ENCODE measurements around the gene CEP76.

The CEP76 gene

GRCh38 chr18:12750076-12750714, 47.7 kb upstream of the CEP76 start:
- ATAC-seq, result no peak
- TF ChIP-seq OSR1 (CRISPR knock-in tag; IDR thresholded peaks at IDR 0.05) (no peak), PPARA (CRISPR knock-in tag; IDR thresholded peaks at IDR 0.05; ENCODE audit: borderline replicate concordance) (no peak), ZNF565 (CRISPR knock-in tag; conservative IDR thresholded peaks at IDR 0.05; ENCODE audit: low read depth) (no peak), POU6F1 (CRISPR knock-in tag; IDR thresholded peaks at IDR 0.05; ENCODE audit: borderline replicate concordance, low read depth) (no peak), ZNF8 (CRISPR knock-in tag; IDR thresholded peaks at IDR 0.05) (no peak), ISL1 (CRISPR knock-in tag; IDR thresholded peaks at IDR 0.05) (no peak), BACH2 (CRISPR knock-in tag; IDR thresholded peaks at IDR 0.05; ENCODE audit: borderline replicate concordance) (no peak), SNAI2 (CRISPR knock-in tag; IDR thresholded peaks at IDR 0.05) (no peak), ZFP3 (CRISPR knock-in tag; IDR thresholded peaks at IDR 0.05) (no peak), TCF4 (CRISPR knock-in tag; IDR thresholded peaks at IDR 0.05; ENCODE audit: borderline replicate concordance) (no peak), ARNTL (CRISPR knock-in tag; IDR thresholded peaks at IDR 0.05; ENCODE audit: borderline replicate concordance, low read depth) (no peak), RARB (CRISPR knock-in tag; IDR thresholded peaks at IDR 0.05) (no peak), ZNF70 (CRISPR knock-in tag; IDR thresholded peaks at IDR 0.05) (no peak)
- TF ChIP-seq, protein P1, sequence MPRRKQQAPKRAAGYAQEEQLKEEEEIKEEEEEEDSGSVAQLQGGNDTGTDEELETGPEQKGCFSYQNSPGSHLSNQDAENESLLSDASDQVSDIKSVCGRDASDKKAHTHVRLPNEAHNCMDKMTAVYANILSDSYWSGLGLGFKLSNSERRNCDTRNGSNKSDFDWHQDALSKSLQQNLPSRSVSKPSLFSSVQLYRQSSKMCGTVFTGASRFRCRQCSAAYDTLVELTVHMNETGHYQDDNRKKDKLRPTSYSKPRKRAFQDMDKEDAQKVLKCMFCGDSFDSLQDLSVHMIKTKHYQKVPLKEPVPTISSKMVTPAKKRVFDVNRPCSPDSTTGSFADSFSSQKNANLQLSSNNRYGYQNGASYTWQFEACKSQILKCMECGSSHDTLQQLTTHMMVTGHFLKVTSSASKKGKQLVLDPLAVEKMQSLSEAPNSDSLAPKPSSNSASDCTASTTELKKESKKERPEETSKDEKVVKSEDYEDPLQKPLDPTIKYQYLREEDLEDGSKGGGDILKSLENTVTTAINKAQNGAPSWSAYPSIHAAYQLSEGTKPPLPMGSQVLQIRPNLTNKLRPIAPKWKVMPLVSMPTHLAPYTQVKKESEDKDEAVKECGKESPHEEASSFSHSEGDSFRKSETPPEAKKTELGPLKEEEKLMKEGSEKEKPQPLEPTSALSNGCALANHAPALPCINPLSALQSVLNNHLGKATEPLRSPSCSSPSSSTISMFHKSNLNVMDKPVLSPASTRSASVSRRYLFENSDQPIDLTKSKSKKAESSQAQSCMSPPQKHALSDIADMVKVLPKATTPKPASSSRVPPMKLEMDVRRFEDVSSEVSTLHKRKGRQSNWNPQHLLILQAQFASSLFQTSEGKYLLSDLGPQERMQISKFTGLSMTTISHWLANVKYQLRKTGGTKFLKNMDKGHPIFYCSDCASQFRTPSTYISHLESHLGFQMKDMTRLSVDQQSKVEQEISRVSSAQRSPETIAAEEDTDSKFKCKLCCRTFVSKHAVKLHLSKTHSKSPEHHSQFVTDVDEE (CRISPR knock-in tag; IDR thresholded peaks at IDR 0.05), result no peak
- TF ChIP-seq, protein P2, sequence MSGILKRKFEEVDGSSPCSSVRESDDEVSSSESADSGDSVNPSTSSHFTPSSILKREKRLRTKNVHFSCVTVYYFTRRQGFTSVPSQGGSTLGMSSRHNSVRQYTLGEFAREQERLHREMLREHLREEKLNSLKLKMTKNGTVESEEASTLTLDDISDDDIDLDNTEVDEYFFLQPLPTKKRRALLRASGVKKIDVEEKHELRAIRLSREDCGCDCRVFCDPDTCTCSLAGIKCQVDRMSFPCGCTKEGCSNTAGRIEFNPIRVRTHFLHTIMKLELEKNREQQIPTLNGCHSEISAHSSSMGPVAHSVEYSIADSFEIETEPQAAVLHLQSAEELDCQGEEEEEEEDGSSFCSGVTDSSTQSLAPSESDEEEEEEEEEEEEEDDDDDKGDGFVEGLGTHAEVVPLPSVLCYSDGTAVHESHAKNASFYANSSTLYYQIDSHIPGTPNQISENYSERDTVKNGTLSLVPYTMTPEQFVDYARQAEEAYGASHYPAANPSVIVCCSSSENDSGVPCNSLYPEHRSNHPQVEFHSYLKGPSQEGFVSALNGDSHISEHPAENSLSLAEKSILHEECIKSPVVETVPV (CRISPR knock-in tag; IDR thresholded peaks at IDR 0.05), result no peak
- TF ChIP-seq, protein P3, sequence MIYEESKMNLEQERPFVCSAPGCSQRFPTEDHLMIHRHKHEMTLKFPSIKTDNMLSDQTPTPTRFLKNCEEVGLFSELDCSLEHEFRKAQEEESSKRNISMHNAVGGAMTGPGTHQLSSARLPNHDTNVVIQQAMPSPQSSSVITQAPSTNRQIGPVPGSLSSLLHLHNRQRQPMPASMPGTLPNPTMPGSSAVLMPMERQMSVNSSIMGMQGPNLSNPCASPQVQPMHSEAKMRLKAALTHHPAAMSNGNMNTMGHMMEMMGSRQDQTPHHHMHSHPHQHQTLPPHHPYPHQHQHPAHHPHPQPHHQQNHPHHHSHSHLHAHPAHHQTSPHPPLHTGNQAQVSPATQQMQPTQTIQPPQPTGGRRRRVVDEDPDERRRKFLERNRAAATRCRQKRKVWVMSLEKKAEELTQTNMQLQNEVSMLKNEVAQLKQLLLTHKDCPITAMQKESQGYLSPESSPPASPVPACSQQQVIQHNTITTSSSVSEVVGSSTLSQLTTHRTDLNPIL (CRISPR knock-in tag; IDR thresholded peaks at IDR 0.05; ENCODE audit: low read depth), result no peak

DNA sequence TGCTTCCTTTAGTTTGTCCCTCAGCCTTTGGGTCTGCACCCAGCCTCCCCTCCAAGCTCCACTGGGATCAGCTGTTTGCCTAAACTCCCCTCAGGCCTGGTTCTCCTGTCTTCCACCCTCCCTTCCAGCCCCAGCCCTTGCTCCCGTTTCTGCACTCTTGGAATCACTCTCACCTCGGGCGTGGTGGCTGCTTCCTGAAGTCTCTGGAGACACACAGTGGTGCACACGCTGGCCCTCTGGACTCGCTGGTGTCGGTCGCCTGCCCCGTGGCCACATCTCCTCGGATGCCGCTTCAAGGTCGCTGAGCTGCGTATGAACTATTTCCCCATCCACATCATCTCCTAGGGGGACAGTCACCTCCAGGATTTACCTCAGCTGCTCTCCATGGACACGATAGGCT, 46.6 kb upstream of the CEP76 start:
- no peak for ATAC-seq
- TF ChIP-seq ESRRG (CRISPR knock-in tag; IDR thresholded peaks at IDR 0.05) (no peak), ZNF8 (CRISPR knock-in tag; IDR thresholded peaks at IDR 0.05) (no peak), TCF4 (CRISPR knock-in tag; IDR thresholded peaks at IDR 0.05; ENCODE audit: borderline replicate concordance) (no peak), ZNF565 (CRISPR knock-in tag; conservative IDR thresholded peaks at IDR 0.05; ENCODE audit: low read depth) (no peak), POU6F1 (CRISPR knock-in tag; IDR thresholded peaks at IDR 0.05; ENCODE audit: borderline replicate concordance, low read depth) (no peak), ZFP3 (CRISPR knock-in tag; IDR thresholded peaks at IDR 0.05) (no peak), PPARA (CRISPR knock-in tag; IDR thresholded peaks at IDR 0.05; ENCODE audit: borderline replicate concordance) (no peak), ZC3H10 (CRISPR knock-in tag; IDR thresholded peaks at IDR 0.05) (no peak), CSDC2 (CRISPR knock-in tag; IDR thresholded peaks at IDR 0.05) (no peak), ZFP30 (CRISPR knock-in tag; IDR thresholded peaks at IDR 0.05) (no peak), TOX (CRISPR knock-in tag; IDR thresholded peaks at IDR 0.05; ENCODE audit: borderline replicate concordance) (no peak), SNAI2 (CRISPR knock-in tag; IDR thresholded peaks at IDR 0.05) (no peak), ARNTL (CRISPR knock-in tag; IDR thresholded peaks at IDR 0.05; ENCODE audit: borderline replicate concordance, low read depth) (no peak), GLIS3 (CRISPR knock-in tag; IDR thresholded peaks at IDR 0.05) (no peak), ZNF70 (CRISPR knock-in tag; IDR thresholded peaks at IDR 0.05) (no peak), RARB (CRISPR knock-in tag; IDR thresholded peaks at IDR 0.05) (no peak)
- TF ChIP-seq, protein P3 (CRISPR knock-in tag; IDR thresholded peaks at IDR 0.05; ENCODE audit: low read depth), result no peak
- TF ChIP-seq, protein P2 (CRISPR knock-in tag; IDR thresholded peaks at IDR 0.05), result no peak
- TF ChIP-seq, protein P1 (CRISPR knock-in tag; IDR thresholded peaks at IDR 0.05), result no peak

Data from SK-N-SH treated with all-trans-retinoic acid at 6 μM for 48 hours (cell line).